ENCODE measurements around the gene CLTCL1.
"Not testable (repeated sequence)": the region's sequence is repeated elsewhere in the genome, so short reads cannot be mapped to it uniquely, and the experiment has no call there.

Gene CLTCL1

GRCh38 chr22:19213001-19213400 lies 78.5 kb downstream of the CLTCL1 start:
- no peak for DNase-seq
- Histone ChIP-seq H3K9me3 (ENCODE audit: control insufficient read depth, low read length) (no peaks in the 10 kb centered on the region), H3K36me3 (ENCODE audit: control insufficient read depth, insufficient read depth, low read length) (no peaks in the 10 kb centered on the region), H3K4me1 (ENCODE audit: control insufficient read depth, insufficient read depth, low read length, poor library complexity, severe bottlenecking) (no peaks in the 10 kb centered on the region), H3K27ac (ENCODE audit: insufficient read depth, low read length, poor library complexity, severe bottlenecking) (no peak overlapping the region), H3K4me3 (ENCODE audit: insufficient read depth, low read depth, low read length, poor library complexity, severe bottlenecking) (no peak overlapping the region), H3K27me3 (replicated peaks; ENCODE audit: control insufficient read depth, insufficient read depth, low read length, poor library complexity, severe bottlenecking) (no peaks in the 10 kb centered on the region)

DNA sequence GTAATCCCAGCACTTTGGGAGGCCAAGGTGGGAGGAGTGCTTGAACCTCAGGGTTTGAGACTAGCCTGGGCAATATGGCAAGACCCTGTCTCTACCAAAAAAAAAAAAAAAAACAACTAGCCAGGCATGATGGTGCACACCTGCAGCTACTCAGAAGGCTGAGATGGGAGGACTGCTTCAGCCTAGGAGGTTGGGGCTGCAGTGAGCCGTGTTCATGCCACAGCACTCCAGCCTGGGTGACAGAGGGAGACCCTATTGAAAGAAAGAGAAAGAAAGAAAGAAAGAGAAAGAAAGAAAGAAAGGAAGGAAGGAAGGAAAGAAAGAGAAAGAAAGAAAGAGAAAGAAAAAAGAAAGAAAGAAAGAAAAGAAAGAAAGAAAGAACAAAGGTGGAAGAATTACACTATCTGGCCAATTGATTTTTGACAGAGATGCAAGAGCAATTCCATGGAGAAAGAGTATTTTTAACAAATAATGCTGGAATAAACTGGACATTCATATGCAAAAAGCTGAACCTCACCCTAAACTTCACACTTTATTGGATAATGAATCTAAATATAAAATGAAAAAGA lies 79.1 kb downstream of the CLTCL1 start:
- no peak for DNase-seq
- no peak overlapping the region for H3K27ac ChIP-seq (ENCODE audit: insufficient read depth, low read length, poor library complexity, severe bottlenecking)
- H3K9me3 ChIP-seq (ENCODE audit: control insufficient read depth, low read length) = no peaks in the 10 kb centered on the region
- no peak overlapping the region for H3K4me3 ChIP-seq (ENCODE audit: insufficient read depth, low read depth, low read length, poor library complexity, severe bottlenecking)
- no peaks in the 10 kb centered on the region for H3K27me3 ChIP-seq (replicated peaks; ENCODE audit: control insufficient read depth, insufficient read depth, low read length, poor library complexity, severe bottlenecking)
- no peaks in the 10 kb centered on the region for H3K4me1 ChIP-seq (ENCODE audit: control insufficient read depth, insufficient read depth, low read length, poor library complexity, severe bottlenecking)
- no peaks in the 10 kb centered on the region for H3K36me3 ChIP-seq (ENCODE audit: control insufficient read depth, insufficient read depth, low read length)

GRCh38 chr22:19210188-19210587 lies 81.3 kb downstream of the CLTCL1 start:
- Histone ChIP-seq H3K36me3 (ENCODE audit: control insufficient read depth, insufficient read depth, low read length) (no peaks in the 10 kb centered on the region), H3K9me3 (ENCODE audit: control insufficient read depth, low read length) (no peaks in the 10 kb centered on the region), H3K4me1 (ENCODE audit: control insufficient read depth, insufficient read depth, low read length, poor library complexity, severe bottlenecking) (no peaks in the 10 kb centered on the region), H3K4me3 (ENCODE audit: insufficient read depth, low read depth, low read length, poor library complexity, severe bottlenecking) (no peak overlapping the region), H3K27me3 (replicated peaks; ENCODE audit: control insufficient read depth, insufficient read depth, low read length, poor library complexity, severe bottlenecking) (no peaks in the 10 kb centered on the region), H3K27ac (ENCODE audit: insufficient read depth, low read length, poor library complexity, severe bottlenecking) (no peak overlapping the region)
- DNase-seq = no peak

DNA sequence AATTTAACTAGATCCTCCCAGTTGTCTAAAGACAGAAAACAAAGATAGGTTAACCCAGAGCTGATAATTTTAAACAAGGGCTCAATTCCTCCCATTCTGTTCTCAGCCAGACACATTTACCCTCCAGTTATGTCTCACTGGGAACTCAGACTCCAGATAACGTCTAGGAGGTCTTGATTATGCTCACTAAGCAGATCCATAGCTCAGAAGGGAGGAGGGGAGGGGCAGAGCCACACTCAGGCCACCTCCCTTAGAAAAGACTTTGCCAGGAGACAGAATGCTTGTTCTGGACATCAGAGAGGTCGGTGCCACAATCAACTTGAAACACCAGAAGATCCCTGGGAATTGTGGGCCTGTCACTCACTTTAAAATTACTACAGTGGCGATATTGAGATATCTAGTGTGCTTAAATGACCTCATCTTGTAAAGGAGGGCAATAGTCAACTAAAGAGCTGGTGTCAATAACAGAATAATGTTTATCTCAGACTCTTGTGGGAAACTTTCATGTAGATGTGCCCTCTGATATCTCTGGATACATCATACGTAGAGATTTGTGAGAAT lies 83.2 kb downstream of the CLTCL1 start:
- no peaks in the 10 kb centered on the region for H3K9me3 ChIP-seq (ENCODE audit: control insufficient read depth, low read length)
- no peak for DNase-seq
- H3K36me3 ChIP-seq (ENCODE audit: control insufficient read depth, insufficient read depth, low read length) = no peaks in the 10 kb centered on the region
- no peak overlapping the region for H3K4me3 ChIP-seq (ENCODE audit: insufficient read depth, low read depth, low read length, poor library complexity, severe bottlenecking)
- H3K27me3 ChIP-seq (replicated peaks; ENCODE audit: control insufficient read depth, insufficient read depth, low read length, poor library complexity, severe bottlenecking) = no peaks in the 10 kb centered on the region
- no peak overlapping the region for H3K27ac ChIP-seq (ENCODE audit: insufficient read depth, low read length, poor library complexity, severe bottlenecking)
- no peaks in the 10 kb centered on the region for H3K4me1 ChIP-seq (ENCODE audit: control insufficient read depth, insufficient read depth, low read length, poor library complexity, severe bottlenecking)

DNA sequence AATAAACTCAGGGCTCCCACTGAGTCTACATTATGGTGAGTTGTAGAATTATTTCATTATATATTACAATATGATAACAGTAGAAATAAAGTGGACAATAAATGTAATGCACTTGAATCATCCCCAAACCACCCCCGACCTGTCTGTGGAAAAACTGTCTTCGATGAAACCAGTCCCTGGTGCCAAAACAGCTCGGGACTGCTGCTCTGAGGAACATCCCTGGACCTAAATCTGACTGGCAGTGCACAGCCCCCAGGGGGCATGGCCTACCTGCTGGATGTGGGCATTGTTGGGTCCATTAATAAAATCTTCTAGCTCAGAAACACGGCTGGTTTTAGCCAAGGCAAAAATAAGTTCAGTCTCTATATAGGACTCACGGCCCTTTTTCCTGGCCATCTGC lies 83.6 kb downstream of the CLTCL1 start:
- H3K36me3 ChIP-seq (ENCODE audit: control insufficient read depth, insufficient read depth, low read length) = no peaks in the 10 kb centered on the region
- H3K27me3 ChIP-seq (replicated peaks; ENCODE audit: control insufficient read depth, insufficient read depth, low read length, poor library complexity, severe bottlenecking) = no peaks in the 10 kb centered on the region
- no peaks in the 10 kb centered on the region for H3K4me1 ChIP-seq (ENCODE audit: control insufficient read depth, insufficient read depth, low read length, poor library complexity, severe bottlenecking)
- no peak for DNase-seq
- no peaks in the 10 kb centered on the region for H3K9me3 ChIP-seq (ENCODE audit: control insufficient read depth, low read length)
- no peak overlapping the region for H3K4me3 ChIP-seq (ENCODE audit: insufficient read depth, low read depth, low read length, poor library complexity, severe bottlenecking)
- H3K27ac ChIP-seq (ENCODE audit: insufficient read depth, low read length, poor library complexity, severe bottlenecking) = no peak overlapping the region

DNA sequence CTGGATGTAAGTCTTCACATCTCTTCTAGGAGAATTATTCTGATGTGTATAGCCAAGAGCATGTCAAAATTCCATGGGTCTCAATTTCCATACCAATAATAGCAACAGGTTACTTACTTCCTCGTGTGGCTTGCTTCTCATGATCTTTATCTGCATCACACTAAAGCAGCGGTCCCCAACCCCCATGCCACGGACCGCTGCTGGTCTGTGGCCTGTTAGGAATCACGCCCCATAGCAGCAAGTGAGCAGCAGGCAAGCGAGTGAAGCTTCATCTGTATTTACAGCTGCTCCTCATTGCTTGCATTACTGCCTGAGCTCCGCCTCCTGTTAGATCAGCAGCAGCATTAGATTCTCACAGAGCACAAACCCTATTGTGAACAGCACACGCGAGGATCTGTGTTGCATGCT lies 84.1 kb downstream of the CLTCL1 start:
- H3K4me1 ChIP-seq (ENCODE audit: control insufficient read depth, insufficient read depth, low read length, poor library complexity, severe bottlenecking) = no peaks in the 10 kb centered on the region
- H3K27ac ChIP-seq (ENCODE audit: insufficient read depth, low read length, poor library complexity, severe bottlenecking) = no peak overlapping the region
- no peaks in the 10 kb centered on the region for H3K9me3 ChIP-seq (ENCODE audit: control insufficient read depth, low read length)
- no peaks in the 10 kb centered on the region for H3K36me3 ChIP-seq (ENCODE audit: control insufficient read depth, insufficient read depth, low read length)
- no peaks in the 10 kb centered on the region for H3K27me3 ChIP-seq (replicated peaks; ENCODE audit: control insufficient read depth, insufficient read depth, low read length, poor library complexity, severe bottlenecking)
- no peak for DNase-seq
- H3K4me3 ChIP-seq (ENCODE audit: insufficient read depth, low read depth, low read length, poor library complexity, severe bottlenecking) = no peak overlapping the region

DNA sequence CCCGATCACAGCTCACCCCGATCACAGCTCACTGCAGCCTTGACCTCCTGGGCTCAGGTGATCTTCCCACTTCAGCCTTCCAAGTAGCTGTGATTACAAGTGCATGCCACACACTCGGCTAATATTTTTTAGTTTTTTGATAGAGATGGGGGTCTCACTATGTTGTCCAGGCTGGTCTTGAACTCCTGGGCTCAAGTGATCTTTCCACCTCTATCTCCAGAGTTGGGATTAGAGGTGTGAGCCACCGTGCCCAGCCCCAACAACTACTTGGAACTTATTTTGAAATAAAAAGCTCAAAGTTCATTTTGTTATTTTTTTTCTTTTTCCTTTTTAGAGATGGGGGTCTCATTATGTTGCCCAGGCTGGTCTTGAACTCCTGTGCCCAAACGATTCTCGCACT lies 85.2 kb downstream of the CLTCL1 start:
- Histone ChIP-seq H3K4me1 (ENCODE audit: control insufficient read depth, insufficient read depth, low read length, poor library complexity, severe bottlenecking) (no peaks in the 10 kb centered on the region), H3K27me3 (replicated peaks; ENCODE audit: control insufficient read depth, insufficient read depth, low read length, poor library complexity, severe bottlenecking) (no peaks in the 10 kb centered on the region), H3K27ac (ENCODE audit: insufficient read depth, low read length, poor library complexity, severe bottlenecking) (no peak overlapping the region), H3K36me3 (ENCODE audit: control insufficient read depth, insufficient read depth, low read length) (no peaks in the 10 kb centered on the region), H3K4me3 (ENCODE audit: insufficient read depth, low read depth, low read length, poor library complexity, severe bottlenecking) (no peak overlapping the region), H3K9me3 (ENCODE audit: control insufficient read depth, low read length) (no peaks in the 10 kb centered on the region)
- DNase-seq = no peak

GRCh38 chr22:19204640-19205039 lies 86.9 kb downstream of the CLTCL1 start:
- H3K27ac ChIP-seq (ENCODE audit: insufficient read depth, low read length, poor library complexity, severe bottlenecking) = no peak overlapping the region
- H3K9me3 ChIP-seq (ENCODE audit: control insufficient read depth, low read length) = no peaks in the 10 kb centered on the region
- no peak overlapping the region for H3K4me3 ChIP-seq (ENCODE audit: insufficient read depth, low read depth, low read length, poor library complexity, severe bottlenecking)
- DNase-seq = no peak
- H3K27me3 ChIP-seq (replicated peaks; ENCODE audit: control insufficient read depth, insufficient read depth, low read length, poor library complexity, severe bottlenecking) = no peaks in the 10 kb centered on the region
- no peaks in the 10 kb centered on the region for H3K36me3 ChIP-seq (ENCODE audit: control insufficient read depth, insufficient read depth, low read length)
- no peaks in the 10 kb centered on the region for H3K4me1 ChIP-seq (ENCODE audit: control insufficient read depth, insufficient read depth, low read length, poor library complexity, severe bottlenecking)

- Histone ChIP-seq H3K36me3 (ENCODE audit: control insufficient read depth, insufficient read depth, low read length) (no peaks in the 10 kb centered on the region), H3K27me3 (replicated peaks; ENCODE audit: control insufficient read depth, insufficient read depth, low read length, poor library complexity, severe bottlenecking) (no peaks in the 10 kb centered on the region), H3K4me3 (ENCODE audit: insufficient read depth, low read depth, low read length, poor library complexity, severe bottlenecking) (no peak overlapping the region), H3K27ac (ENCODE audit: insufficient read depth, low read length, poor library complexity, severe bottlenecking) (no peak overlapping the region), H3K4me1 (ENCODE audit: control insufficient read depth, insufficient read depth, low read length, poor library complexity, severe bottlenecking) (no peaks in the 10 kb centered on the region), H3K9me3 (ENCODE audit: control insufficient read depth, low read length) (no peaks in the 10 kb centered on the region)
- DNase-seq = no peak
Observed at GRCh38 chr22:19203834-19204233, 87.7 kb downstream of the CLTCL1 start.

- not testable (repeated sequence) for H3K9me3 ChIP-seq (ENCODE audit: control insufficient read depth, low read length); H3K27ac ChIP-seq (ENCODE audit: insufficient read depth, low read length, poor library complexity, severe bottlenecking); H3K4me3 ChIP-seq (ENCODE audit: insufficient read depth, low read depth, low read length, poor library complexity, severe bottlenecking); H3K27me3 ChIP-seq (replicated peaks; ENCODE audit: control insufficient read depth, insufficient read depth, low read length, poor library complexity, severe bottlenecking); H3K36me3 ChIP-seq (ENCODE audit: control insufficient read depth, insufficient read depth, low read length); DNase-seq; H3K4me1 ChIP-seq (ENCODE audit: control insufficient read depth, insufficient read depth, low read length, poor library complexity, severe bottlenecking)
Observed at GRCh38 chr22:19202799-19203186, 88.7 kb downstream of the CLTCL1 start.
